ENCODE measurements around the gene TMC8.

The TMC8 gene

DNA sequence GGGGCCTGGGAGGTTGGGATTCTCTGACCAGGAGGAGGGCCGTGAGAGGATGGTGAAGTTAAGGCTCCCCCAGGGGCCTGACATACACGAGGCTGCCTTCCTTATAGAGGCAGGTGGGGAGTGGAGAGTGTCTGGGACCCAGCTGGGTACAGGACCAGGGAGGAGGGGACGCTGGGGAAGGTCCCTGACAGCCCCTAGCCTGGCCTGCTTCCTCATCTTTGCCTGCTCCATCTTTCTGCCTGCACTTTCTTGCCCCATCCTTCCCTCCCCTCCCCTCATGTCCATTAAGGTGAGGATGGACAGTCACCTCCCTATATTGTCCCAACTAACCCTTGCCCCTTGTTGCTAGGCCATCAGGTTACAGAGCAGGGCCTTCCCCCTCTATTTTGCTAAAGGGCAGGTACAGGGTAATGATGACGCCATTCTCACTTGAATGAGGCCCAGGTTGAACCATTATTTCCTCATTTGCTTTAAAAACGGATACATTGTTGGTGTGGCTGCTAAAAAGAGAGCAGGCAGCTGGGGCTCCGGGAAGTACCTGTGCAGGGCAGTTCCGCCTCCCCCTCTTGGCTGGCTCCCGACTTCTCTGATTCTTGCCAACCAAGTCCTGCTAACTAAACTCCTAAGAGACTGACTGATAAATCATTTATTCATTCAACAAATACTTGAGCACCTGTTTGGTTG, 16.9 kb downstream of the TMC8 start:
- no peak for TF ChIP-seq CTCF (IDR thresholded peaks at IDR 0.05; ENCODE audit: poor library complexity, severe bottlenecking)
- Histone ChIP-seq H3K9me3 (ENCODE audit: severe bottlenecking) (no peaks in the 10 kb centered on the region), H3K4me3 (ENCODE audit: severe bottlenecking) (no peak overlapping the region), H3K4me1 (ENCODE audit: insufficient read depth, poor library complexity, severe bottlenecking) (peaks cover 12% of the 10 kb centered on the region), H3K36me3 (ENCODE audit: low read depth) (no peaks in the 10 kb centered on the region), H3K27me3 (ENCODE audit: insufficient read depth, poor library complexity, severe bottlenecking) (no peaks in the 10 kb centered on the region), H3K27ac (ENCODE audit: poor library complexity, severe bottlenecking) (no peak overlapping the region)
- DNase-seq (ENCODE audit: low spot score), result no peak
- no peak for ATAC-seq (ENCODE audit: low read depth)

DNA sequence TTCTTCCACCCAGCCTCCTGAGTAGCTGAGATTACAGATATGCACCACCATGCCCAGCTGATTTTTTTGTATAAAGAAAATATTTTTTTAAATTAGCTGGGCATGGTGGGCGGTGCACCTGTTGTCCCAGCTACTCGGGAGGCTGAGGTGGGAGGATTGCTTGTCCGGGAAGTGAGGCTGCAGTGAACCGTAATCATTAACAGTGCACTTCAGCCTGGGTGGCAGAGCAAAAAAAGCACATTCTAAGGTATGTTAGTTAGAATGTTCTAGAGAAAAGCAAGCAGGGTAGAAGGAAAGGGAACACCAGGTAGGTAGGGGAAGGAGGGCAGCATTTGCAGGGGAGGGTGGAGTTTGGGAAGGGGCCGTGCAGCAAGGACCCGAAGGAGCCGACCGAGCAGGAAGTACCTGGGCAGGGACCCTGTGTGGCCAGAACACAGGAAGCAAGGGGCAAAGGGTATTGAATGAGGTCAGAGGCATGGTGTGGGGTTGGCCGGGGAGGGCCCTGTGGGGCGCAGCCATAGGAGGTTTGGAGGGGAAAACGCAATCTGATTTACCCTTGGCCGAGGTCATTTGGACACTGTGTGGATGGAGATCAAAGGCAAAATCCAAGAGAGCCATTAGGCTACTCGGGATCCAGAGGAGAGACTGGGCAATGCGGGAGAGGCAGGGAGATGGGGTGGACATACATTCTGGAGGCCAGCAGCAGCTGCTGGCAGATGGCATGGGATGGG, 17.9 kb downstream of the TMC8 start:
- Histone ChIP-seq H3K36me3 (ENCODE audit: low read depth) (no peaks in the 10 kb centered on the region), H3K27ac (ENCODE audit: poor library complexity, severe bottlenecking) (no peak overlapping the region), H3K9me3 (ENCODE audit: severe bottlenecking) (no peaks in the 10 kb centered on the region), H3K4me1 (ENCODE audit: insufficient read depth, poor library complexity, severe bottlenecking) (peaks cover 11% of the 10 kb centered on the region), H3K4me3 (ENCODE audit: severe bottlenecking) (no peak overlapping the region), H3K27me3 (ENCODE audit: insufficient read depth, poor library complexity, severe bottlenecking) (no peaks in the 10 kb centered on the region)
- TF ChIP-seq CTCF (IDR thresholded peaks at IDR 0.05; ENCODE audit: poor library complexity, severe bottlenecking), result no peak
- DNase-seq (ENCODE audit: low spot score) (no peak), ATAC-seq (ENCODE audit: low read depth) (no peak)

DNA sequence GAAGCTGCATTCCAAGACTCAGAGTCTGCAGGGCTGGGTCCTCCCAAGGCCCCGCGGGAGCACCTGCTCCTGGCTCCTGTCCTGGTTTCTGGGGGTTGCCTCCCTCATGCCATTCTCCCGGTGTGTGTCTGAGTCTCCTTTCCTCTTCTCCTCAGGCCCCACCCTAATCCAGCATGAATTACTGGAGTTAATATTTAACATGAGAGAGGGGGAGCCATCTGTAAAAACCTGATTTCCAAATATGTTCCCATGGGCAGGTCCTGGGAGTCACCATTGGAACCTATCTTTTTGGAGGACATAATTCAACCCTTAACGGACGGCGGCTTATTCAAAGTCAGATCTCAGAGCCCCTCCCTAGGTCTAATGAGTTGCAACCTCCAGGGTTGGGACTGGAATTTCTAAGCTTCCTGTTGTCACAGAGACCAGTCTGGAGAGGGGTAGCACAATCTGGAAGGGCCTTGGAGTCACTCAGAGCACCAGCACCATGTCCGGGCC, 21.0 kb downstream of the TMC8 start:
- Histone ChIP-seq H3K36me3 (ENCODE audit: low read depth) (no peaks in the 10 kb centered on the region), H3K27me3 (ENCODE audit: insufficient read depth, poor library complexity, severe bottlenecking) (no peaks in the 10 kb centered on the region), H3K9me3 (ENCODE audit: severe bottlenecking) (no peaks in the 10 kb centered on the region), H3K4me1 (ENCODE audit: insufficient read depth, poor library complexity, severe bottlenecking) (no peaks in the 10 kb centered on the region), H3K4me3 (ENCODE audit: severe bottlenecking) (no peak overlapping the region), H3K27ac (ENCODE audit: poor library complexity, severe bottlenecking) (no peak overlapping the region)
- DNase-seq (ENCODE audit: low spot score) (no peak), ATAC-seq (ENCODE audit: low read depth) (peak; percentile 51; the same call in 1 of the 3 replicates)
- no peak for TF ChIP-seq CTCF (IDR thresholded peaks at IDR 0.05; ENCODE audit: poor library complexity, severe bottlenecking)

DNA sequence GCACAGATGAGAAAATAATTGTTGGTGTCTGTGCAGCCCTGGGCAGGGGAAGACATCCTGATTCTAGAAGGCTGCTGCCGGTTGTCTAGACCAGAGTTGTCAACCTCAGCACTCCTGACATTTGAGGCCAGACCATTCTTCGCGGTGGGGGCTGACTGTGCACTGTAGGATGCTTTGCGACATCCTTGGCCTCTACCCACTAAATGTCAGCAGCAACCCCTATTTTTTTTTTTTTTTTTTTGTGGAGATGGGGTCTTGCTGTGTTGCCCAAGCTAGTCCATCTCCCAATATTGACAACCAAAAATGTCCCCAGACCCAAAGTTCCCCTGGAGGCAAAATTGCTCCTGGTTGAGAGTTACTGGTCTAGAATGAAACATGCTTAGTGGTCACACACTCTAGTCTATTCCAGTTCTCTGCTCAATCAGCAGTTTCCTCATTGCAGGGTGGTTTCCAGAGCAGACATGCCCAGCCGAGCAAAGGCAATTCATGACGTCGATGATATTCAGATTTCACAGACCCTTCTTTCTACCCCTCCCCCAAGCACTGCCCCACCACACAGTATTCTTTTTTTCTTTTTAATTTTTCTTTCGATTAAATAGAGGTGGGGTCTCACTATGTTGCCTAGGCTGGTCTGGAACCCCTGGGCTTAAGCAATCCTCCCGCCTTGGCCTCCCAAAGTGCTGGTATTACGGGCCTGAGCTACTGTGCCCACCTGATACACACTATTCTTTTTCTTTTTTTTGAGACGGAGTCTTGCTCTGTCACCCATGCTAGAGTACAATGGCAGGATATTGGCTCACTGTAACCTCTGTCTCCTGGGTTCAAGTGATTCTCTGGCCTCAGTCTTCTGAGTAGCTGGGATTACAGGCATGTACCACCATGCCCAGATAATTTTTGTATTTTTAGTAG, 24.6 kb downstream of the TMC8 start:
- no peaks in the 10 kb centered on the region for H3K27me3 ChIP-seq (ENCODE audit: insufficient read depth, poor library complexity, severe bottlenecking)
- H3K36me3 ChIP-seq (ENCODE audit: low read depth), result no peaks in the 10 kb centered on the region
- no peak for TF ChIP-seq CTCF (IDR thresholded peaks at IDR 0.05; ENCODE audit: poor library complexity, severe bottlenecking)
- ATAC-seq (ENCODE audit: low read depth) (no peak), DNase-seq (ENCODE audit: low spot score) (no peak)
- no peak overlapping the region for H3K4me3 ChIP-seq (ENCODE audit: severe bottlenecking)
- peaks cover 14% of the 10 kb centered on the region for H3K4me1 ChIP-seq (ENCODE audit: insufficient read depth, poor library complexity, severe bottlenecking)
- H3K9me3 ChIP-seq (ENCODE audit: severe bottlenecking), result no peaks in the 10 kb centered on the region
- H3K27ac ChIP-seq (ENCODE audit: poor library complexity, severe bottlenecking), result no peak overlapping the region
